AG08395 (cell line): ENCODE results near the gene ZNF799.
"Not testable (repeated sequence)": the region's sequence is repeated elsewhere in the genome, so short reads cannot be mapped to it uniquely, and the experiment has no call there.

Source experiments
- DNase-seq: peaks from one replicate; pipeline ENCODE4 v3.0.0; 2012; ENCODE audit warnings: mixed read lengths, low spot score

ZNF799 gene

DNA sequence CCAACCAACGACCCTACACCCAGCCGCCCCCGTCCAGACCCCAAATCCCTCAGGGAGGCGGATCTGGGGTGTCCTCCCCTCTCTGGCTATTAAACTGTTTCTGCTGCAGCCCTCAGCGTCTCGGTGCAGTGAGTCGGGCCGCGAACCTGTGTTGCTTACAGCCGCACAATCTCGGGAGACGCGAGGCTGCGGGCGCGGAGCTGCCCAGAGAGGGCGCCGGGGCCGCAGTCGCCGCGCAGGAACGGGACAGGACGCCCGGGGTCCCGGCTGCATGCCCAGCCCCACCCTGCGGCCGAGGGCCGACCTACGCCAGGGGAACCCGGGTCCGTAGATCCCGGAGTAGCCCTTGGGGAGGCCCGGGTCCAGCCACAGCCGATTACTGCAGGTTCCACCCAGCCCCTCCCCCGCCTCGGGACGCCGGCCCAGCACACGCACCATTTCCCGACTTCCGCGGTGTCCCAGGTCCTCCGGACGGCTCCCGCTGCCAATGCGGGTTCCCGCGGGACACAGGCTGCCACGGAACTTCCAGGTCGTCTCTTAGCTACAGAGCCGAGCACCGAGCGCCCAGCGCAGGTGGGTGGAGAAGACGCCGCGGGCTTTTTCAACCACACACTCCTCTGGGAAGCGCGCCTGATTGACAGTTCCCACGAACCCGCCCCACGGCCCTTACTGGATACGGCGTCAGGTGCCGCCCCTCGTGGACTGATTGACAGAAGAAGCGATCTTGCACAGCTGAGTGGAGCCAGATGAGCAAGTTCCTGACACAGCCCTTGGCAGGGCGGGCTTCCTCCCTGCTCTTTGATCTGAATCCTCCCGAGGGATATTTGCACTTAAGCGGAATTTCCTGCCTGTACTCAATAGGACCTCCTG lies at the start of gene ZNF799:
Gene ZNF799, minus strand, starts transcription at position 639 of the 870 bp plus-strand sequence. Its CDS starts 201 bp downstream, at position 438.
- DNase-seq: peak; percentile 90

DNA sequence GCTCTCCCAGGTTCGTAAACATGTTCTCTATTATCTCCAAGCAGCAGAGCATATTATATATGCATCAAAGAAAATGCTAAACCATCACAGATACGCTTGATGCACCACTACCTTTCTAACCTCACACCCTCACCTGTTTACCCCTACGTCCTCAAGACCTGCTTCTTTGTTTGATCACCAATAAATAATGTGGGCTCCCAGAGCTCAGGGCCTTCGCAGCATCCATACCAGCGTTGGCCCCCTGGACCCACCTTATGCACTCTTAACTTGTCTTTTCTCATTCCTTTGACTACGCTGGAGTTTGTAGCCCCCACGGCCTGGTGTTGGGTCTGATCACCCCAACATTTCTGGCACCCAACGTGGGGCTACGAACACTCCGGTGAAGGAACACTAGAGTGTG lies 49.8 kb upstream of the ZNF799 start:
- DNase-seq: no peak

DNA sequence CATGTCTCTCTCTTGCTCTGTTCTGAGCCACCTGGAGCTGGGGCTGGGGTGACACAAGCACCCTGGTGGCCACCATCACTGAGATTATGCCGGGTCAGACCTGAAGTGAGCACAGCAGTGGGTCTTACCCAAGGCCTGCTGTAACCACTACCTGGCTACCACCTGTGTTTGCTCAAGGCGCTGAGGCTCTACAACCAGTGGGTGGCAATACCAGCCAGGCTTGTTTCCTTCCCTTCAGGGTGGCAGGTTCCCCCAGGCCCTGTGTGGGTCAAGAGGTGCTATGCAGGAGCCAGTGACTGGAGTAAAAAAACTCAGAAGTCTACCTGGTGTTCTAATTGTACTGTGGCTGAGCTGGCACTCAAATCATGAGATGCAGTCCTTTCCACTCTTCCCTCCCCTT lies 47.7 kb upstream of the ZNF799 start:
- no peak for DNase-seq

DNA sequence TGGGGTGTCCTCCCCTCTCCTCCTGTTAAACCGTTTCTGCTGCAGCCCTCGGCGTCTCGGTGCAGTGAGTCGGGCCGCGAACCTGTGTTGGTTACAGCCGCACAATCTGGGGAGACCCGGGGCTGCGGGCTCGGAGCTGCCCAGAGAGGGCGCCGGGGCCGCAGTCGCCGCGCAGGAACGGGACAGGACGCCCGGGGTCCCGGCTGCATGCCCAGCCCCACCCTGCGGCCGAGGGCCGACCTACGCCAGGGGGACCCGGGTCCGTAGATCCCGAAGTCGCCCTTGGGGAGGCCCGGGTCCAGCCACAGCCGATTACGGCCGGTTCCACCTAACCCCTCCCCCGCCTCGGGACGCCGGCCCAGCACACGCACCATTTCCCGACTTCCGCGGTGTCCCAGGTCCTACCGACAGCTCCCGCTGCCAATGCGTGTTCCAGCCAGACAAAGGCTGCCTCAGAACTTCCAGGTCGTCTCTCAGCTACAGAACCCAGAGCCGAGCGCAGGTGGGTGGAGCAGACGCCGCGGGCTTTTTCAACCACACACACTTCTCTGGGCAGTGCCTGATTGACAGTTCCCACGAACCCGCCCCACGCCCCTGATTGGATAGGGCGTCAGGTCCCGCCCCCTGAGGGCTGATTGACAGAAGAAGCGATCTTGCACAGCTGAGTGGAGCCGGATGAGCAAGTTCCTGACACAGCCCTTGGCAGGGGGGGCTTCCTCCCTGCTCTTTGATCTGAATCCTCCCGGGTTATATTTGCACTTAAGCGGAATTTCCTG lies 39.7 kb upstream of the ZNF799 start, which contains the start of gene ZNF443:
Gene ZNF443, minus strand, starts transcription at position 481 of the 776 bp plus-strand sequence. Its CDS starts 107 bp downstream, at position 374.
- DNase-seq: peak; percentile 93

DNA sequence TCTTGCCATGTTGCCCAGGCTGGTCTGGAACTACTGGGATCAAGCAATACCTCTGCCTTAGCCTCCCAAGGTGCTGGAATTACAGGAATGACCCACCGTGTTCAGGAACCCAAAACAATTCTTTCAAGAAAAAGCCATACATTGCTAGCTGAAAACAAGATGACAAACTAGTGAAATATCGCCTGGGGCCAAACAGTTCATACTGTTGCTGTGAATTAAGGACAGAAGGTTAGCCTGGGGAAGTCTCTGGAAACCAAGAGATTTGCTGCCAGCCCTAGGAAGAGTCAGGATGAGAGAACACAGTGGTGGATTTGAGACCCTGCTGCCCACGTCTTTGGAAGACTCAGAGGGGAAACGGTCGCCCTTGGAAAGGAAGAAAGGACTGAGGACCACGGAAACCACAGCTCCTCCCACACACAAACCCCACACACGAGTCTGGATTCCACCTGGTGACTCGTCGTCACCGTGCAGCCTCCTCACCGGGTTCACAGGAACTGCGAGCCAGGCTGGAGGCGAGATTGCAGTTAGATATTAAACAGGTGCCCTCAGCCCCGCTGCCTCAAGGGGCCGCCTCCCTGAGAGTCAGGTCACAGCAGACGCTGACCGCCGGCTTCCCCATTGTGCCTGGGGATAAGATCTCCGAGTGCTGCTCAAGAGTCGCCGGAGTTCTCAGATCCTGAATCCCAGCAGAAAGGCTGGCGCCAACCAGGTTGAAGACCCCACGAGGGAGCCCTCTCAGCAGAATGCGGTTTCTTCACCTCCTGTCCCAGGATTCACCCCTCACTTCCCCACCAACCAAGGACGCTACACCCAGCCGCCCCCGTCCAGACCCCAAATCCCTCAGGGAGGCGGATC lies 38.8 kb upstream of the ZNF799 start:
- not testable (repeated sequence) for DNase-seq

DNA sequence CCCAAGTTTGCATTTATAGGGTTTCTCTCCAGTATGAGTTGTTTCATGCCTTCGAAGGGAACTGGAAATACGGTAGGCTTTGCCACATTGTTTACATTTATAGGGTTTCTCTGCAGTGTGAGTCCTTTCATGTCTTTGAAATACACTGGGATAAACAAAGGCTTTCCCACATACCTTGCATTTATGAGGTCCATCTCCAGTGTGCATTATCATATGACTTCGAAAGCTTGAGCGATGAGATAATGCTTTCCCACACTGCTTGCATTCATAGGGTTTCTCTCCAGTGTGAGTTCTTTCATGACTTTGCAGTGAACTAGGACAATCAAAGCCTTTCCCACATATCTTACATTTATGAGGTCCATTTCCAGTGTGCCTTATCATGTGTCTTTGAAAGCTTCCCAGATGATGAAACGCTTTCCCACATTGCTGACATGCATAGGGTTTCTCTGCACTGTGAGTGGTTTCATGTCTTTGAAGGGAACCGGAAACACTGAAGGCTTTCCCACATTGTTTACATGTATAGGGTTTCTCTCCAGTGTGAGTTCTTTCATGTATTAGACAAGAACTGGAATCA lies 29.7 kb upstream of the ZNF799 start:
- DNase-seq: not testable (repeated sequence)

DNA sequence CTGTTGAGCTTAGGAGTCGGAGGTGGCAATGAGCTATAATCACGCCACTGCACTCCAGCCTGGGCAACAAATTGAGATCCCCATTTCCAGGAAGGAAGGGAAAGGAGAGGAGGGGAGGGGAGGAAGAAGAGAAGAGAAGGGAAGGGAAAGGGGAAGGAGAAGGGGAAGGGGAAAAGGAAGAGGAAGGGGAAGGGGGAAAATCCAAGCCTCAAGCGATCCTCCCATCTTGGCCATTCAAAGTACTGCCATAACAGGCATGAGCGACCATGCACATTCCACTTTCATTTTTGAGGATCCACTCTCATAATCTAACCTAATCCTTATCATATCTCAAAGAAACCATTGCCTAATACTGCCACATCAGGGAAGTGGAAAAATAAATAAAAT lies 24.8 kb upstream of the ZNF799 start:
- DNase-seq: no peak

DNA sequence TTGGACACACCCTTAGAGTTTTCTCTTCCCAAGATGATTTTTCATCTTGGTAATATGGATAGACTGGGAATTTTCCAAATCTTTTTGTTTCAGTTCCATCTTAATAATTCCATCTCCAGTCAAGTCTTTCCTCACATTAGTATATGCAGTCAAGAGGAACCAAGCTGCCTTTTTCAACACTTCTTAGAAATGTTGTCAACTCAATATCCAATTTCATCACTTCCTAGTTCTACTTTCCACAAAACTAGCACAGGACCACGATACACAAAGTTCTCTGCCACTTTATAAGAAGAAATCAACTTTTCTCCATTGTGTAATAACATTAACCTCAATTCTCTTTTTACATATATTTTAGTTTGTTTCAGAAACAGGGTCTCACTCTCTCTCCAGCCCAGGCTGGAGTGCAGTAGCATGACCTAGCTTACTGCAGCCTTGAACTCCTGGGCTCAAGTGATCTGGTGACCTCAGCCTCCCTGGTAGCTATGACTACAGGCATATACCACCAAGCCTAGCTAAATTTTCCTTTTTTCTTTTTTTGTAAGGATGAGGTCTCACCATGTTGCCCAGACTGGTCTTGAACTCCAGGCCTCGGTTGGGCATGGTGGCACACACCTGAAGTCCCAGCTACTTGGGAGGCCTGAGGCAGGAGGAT lies 24.3 kb upstream of the ZNF799 start:
- DNase-seq: no peak

DNA sequence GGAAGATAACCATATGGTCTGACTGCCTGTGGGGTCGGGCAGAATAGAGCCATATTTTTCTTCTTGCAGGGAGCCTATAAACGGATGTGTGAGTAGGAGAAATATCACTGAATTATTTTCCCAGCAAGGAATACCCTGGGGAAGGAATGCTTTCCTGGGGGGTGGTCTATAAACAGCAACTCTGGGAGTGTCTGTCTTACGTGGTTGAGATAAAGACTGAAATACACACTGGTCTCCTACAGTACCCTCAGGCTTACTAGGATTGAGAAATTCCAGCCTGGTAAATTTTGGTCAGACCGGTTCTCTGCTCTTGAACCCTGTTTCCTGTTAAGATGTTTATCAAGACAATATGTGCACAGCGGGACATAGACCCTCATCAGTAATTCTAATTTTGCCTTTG lies 16.2 kb upstream of the ZNF799 start:
- DNase-seq: not testable (repeated sequence)

DNA sequence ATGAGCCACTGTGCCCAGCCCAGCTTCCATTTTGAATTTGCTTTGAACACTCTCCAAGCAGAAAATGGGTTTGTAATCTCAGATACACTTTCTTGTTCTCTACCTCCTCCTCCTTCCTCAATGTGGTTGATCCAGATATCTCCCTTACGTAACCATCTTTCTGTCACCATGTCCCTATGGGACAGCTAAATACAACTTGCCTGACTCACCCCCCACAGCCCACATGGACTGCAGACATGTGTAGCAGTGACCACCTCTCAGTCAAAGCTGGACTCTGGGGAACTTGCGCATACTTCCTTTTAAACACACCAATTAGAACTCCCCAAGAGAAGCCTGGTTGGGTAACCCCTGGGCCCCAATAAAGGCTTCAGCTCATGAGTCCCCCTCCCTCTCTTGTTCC lies 10.8 kb upstream of the ZNF799 start:
- DNase-seq: no peak

DNA sequence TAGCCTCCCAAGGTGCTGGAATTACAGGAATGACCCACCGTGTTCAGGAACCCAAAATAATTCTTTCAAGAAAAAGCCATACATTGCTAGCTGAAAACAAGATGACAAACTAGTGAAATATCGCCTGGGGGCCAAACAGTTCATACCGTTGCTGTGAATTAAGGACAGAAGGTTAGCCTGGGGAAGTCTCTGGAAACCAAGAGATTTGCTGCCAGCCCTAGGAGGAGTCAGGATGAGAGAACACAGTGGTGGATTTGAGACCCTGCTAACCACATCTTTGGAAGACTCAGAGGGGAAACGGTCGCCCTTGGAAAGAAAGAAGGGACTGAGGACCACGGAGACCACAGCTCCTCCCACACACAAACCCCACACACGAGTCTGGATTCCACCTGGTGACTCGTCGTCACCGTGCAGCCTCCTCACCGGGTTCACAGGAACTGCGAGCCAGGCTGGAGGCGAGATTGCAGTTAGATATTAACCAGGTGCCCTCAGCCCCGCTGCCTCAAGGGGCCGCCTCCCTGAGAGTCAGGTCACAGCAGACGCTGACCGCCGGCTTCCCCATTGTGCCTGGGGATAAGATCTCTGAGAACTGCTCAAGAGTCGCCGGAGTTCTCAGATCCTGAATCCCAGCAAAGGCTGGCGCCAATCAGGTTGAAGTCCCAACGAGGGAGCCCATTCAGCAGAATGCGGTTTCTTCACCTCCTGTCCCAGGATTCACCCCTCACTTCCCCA lies 1.0 kb downstream of the ZNF799 start:
- DNase-seq: peak; percentile 7

DNA sequence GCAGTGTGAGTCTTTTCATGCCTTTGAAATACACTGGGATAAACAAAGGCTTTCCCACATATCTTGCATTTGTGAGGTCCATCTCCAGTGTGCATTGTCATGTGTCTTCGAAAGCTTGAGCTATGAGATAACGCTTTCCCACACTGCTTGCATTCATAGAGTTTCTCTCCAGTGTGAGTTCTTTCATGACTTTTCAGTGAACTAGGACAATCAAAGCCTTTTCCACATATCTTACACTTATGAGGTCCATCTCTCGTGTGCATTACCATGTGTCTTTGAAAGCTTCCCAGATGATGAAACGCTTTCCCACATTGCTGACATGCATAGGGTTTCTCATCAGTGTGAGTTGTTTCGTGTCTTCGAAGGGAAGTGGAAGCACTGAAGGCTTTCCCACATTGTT lies 9.9 kb downstream of the ZNF799 start:
- DNase-seq: not testable (repeated sequence)

DNA sequence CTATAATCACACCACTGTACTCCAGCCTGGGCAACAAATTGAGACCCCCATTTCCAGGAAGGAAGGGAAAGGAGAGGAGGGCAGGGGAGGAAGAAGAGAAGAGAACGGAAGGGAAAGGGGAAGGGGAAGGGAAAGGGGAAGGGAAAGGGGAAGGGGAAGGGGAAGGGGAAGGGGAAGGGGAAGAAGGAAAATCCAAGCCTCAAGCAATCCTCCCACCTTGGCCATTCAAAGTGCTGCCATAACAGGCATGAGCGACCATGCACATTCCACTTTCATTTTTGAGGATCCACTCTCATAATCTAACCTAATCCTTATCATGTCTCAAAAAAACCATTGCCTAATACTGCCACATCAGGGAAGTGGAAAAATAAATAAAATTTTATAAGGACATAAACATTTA lies 14.7 kb downstream of the ZNF799 start:
- not testable (repeated sequence) for DNase-seq

DNA sequence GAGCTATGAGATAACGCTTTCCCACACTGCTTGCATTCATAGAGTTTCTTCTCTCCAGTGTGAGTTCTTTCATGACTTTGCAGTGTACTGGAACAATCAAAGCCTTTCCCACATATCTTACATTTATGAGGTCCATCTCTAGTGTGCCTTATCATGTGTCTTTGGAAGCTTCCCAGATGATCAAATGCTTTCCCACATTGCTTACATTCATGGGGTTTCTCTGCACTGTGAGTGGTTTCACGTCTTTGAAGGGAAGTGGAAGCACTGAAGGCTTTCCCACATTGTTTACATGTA lies 20.7 kb downstream of the ZNF799 start:
- DNase-seq: no peak

DNA sequence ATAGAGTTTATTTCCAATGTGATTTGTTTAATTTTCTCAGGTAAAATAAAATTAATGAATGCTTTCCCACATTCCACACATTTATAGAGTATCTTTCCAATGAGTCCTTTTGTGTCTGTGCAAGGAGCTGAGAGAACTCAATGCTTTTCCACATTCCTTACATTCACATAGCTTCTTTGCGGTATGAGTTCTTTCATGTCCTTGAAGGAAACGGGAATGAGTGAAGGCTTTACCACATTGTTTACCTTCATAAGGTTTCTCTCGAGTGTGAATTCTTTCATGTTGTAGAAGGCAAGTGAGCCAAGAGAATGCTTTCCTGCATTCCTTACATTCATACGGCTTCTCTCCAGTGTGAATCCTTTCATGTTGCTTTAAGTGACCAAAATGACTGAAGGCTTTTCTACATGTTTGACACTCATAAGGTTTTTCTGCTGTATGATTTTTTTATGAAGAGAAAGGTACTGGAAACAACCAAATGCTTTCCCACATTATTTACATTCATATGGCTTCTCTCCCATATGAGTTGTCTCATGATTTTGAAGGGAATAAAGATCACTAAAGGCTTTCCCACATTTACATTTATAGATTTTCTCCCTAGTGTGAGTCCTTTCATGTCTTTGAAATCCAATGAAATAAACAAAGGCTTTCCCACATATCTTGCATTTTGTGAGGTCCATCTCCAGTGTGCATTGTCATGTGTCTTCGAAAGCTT lies 21.2 kb downstream of the ZNF799 start:
- no peak for DNase-seq

DNA sequence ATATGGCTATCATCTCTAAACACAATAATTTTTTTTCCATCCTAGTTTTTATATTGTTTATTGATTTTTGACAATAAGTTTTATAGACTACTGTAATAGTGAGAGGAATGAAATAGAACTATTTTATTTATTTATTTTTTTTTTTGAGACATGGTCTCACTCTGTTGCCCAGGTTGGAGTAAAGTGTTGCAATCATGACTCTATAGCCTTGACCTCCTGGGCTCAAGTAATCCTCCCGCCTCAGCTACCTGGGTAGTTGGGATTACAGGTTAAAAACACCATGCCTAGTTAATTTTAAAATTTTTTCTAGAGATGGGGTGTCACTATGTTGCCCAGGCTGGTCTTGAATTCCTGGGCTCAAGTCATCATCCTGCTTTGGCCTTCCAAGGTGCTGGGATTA lies 27.0 kb downstream of the ZNF799 start:
- no peak for DNase-seq

DNA sequence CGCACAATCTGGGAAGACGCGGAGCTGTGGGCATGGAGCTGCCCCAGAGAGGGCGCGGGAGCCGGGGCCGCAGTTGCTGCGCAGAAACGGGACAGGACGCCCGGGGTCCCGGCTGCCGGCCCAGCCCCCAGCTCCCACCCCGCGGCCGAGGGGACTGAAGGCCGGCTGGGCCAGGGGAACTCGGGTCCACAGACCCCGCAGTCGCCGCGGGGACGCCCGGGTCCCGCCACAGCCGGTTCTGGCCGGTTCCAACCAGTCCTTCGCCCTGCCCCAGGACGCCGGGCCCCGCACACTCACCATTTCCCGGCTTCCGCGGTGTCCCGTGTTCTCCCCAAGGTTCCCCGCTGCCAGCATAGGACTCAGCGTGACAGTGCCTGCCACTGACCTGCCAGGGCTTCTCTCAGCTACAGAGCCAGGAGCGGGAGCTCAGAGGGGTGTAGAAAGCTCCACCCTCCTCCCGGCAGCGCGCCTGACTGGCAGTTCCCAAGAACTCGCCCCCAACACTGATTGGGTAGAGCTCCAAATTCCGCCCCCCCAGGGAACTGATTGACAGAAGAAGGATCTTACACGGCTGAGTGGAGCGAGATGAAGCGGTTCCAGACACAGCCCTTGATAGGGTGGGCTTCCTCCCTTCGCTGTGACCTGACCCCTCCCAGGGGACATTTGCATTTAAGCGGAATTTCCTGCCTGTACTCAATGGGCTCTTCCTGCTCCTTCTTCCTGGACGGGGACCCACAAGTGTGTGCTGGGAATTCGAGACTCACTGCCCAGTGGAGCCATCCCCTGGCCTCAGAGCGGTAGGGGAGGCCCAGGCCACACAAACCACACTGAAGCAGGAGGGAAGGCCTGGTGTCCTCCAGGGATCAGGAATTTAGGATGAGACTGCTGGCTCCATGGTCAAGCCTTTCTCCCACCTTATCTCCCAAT lies 35.6 kb downstream of the ZNF799 start, which contains the start of gene ZNF442:
Gene ZNF442, minus strand, starts transcription at position 448 of the 927 bp plus-strand sequence. CDS start 2,052 bp downstream, outside the sequence.
- peak; percentile 98 for DNase-seq

DNA sequence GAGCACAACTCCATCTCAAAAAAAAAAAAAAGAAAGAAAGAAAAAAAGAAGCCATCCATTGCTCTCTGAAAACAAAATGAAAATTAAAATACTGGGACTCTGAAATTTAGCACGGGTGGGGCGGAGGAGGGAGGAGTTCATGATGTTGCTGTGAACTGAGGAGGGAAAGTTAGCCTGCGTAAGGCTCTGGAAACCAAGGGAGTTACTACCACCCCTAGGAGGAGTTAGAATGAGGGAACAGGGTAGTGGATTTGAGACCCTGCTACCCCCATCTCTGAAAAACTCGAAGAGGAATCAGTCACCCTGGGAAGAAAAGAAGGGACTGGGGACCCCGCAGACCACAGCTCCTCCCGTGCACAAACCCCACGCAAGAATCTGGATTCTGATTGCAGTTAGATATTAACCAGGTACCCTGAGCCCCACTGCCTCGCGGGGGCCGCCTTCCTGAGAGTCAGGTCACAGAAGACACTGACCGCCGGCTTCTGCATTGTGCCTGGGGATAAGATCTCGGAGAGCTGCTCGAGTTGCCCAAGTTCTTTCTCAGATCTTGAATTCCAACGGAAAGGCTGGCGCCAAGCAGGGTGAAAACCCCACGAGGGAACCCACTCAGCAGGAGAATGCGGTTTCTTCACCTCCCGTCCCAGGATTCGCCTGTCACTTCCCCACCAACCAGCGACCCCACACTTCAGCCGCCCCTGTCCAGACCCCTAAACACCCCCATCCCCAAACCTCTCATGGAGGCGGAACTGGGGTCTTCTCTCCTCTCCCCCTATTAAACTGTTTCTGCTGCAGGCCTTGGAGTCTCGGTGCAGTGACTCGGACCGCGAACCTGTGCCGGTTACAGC lies 36.5 kb downstream of the ZNF799 start:
- DNase-seq: peak; percentile 36
